ENCODE measurements around the gene FLRT1.

Gene FLRT1

DNA sequence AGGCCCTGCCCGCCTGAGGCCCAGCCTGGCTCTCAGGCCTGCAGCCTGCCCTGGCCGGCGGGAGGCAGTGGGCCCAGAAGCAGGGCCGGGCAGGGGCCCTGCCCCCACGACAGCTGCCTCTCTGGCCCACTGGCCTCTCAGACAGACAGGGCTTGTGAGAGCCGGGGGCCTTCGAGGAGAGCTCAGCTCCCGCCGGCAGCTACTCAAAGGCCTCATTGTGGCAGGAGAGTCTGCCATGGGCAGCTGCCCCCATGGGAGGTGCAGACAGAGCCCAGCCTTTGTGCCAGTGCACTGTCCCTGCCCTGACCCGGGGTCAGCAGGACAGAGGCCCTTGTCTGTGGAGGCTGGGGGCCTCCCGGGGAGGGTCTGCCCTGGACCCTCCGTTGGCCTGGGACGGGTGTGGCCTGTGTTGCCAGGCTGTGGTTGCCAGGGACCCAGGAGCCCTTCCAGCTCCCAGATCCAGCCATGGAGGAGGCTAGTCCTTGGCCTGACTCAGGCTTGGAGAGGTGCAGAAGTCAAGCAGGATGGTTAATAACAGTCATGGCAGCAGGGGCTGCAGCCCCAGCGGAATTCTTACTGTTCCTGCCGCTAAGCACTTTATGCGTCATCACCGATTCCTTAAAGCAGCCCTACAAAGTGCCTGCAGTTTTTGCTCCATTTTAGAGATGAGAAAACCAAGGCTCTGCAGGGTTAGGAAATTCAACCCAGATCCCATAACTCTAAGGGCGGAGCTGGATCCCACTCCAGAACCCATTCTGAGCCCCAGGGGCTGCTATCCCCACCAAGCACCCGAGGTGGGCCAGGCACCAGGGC, 12.5 kb downstream of the FLRT1 start:
- no peak for DNase-seq

DNA sequence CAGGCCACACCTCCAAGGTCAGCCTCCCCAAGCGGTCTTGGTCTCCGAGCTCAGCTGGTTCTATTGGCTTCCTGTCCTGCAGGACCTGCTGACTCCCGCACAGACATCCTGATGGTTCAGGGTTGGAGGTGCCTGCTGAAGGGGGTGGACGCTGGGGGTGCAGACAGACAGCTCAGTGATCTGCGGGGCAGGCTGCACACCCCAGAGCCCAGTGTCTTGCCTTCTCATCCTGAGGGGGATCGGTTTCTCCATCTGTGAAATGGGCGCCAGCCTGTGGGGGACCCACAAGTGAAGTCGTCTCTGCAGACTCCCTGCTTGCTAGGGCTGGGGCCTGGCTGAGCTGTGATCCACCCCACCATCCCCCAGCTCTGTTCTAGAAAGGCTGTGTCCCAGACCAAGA, 13.8 kb downstream of the FLRT1 start:
- DNase-seq = no peak

DNA sequence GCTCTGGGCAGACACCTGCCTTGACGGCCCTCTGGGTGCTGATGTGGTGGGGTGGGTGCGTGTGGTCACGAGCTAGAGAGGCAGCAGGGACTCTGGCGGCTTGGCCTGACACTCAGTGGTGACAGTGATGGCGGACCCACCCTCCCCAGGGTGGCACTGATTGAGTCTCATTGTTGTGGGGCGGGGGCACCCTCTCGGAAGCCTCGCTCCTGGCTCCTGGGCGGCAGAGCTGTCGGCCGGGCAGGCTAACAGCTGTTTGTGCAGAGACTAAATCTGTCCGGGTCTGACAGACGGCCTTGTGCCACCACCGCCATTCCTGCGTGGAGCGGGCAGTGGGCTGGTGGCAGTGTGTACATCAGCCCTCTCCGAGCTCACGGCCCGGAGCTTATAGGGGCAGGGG, 15.6 kb downstream of the FLRT1 start:
- no peak for DNase-seq

DNA sequence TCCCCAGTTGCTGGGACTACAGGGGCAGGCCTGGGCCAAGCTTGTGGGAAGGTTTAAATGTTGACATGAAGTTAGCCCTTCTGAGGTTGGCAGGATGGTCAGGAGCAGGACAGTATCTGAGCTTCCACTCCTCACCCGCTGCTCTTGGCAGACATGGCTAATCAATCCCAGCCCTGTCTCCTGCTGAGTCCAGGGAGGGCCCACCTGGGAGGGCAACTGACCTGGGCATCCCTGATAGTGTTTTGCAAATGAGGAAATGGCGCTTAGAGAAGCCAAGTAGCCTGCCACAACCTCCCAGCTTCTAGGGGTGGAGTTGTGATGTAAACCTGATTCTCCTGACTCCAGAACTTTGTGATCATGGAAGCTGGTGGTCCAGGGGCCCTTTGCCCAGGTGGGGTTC, 16.7 kb downstream of the FLRT1 start:
- no peak for DNase-seq

DNA sequence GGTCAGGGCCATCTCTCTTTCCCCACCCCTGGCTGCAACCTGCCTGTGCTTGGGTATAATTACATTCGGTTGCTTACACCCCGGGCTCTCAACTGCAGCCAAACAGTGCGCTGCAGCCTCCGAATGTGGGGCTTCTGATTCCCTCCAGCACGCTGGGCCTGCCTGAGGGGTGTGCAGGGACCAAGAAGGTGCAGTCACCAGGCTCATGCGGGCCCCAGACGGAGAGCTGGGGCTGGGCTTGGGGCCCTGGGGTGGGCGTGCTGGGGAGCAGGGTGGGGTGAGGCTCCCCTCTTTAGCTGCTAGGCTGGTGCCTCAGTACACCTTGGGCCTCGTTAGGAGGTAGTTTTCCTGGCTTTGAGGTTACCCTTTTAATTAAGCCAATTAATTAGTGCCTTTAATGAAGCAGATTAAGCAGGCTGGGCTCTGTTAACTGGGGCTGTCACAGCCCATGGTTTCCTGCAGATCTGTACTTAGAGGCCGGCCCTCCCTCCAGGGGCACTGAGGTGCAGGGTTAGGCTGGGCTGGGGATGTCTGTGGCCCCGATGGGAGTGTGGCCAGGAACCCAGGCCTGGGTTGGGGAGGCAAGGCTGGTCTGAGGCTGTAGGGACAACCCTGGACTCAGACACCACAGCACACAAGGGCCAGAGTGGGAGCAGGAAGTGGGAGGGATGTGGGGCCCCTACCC, 17.3 kb downstream of the FLRT1 start:
- DNase-seq = no peak

DNA sequence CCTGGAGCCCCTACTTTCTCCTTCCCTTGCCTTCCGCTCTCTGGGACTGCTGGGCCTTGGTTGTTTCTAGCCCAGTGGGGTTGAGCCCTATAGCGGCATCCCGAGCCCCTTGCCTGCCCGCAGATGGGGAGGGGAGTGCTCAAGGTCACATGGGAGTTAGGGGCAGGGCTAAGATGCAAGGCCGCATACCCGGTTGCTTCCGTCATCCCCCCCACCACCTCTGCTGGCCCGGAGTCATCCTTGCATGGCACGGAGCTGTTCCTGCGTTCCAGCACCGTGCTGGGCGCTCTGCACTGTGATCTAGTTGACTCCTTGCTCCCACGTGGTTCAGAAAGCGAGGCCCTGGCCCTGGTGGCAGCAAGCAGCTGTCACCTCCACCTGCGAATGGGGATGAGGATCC, 18.0 kb downstream of the FLRT1 start:
- DNase-seq = no peak

DNA sequence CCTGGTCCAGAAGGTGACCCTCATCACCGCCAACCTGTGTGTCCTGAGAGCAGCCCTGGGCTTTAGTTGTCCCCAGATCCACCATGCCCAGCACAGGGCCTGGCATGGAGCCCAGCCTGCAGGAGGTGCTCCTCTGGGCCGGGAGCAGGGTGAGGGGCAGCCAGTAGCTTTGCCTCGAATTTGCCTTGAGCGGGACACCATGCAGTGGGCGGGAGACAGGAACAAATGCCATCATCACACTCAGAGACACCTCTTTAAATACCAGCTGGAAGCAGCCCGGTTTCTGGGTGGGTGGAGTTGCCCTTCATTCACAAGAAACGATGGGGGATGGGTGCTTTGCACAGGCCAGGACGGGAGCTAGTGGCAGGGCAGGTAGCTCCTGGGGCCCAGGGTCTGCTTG, 19.3 kb downstream of the FLRT1 start:
- no peak for DNase-seq

DNA sequence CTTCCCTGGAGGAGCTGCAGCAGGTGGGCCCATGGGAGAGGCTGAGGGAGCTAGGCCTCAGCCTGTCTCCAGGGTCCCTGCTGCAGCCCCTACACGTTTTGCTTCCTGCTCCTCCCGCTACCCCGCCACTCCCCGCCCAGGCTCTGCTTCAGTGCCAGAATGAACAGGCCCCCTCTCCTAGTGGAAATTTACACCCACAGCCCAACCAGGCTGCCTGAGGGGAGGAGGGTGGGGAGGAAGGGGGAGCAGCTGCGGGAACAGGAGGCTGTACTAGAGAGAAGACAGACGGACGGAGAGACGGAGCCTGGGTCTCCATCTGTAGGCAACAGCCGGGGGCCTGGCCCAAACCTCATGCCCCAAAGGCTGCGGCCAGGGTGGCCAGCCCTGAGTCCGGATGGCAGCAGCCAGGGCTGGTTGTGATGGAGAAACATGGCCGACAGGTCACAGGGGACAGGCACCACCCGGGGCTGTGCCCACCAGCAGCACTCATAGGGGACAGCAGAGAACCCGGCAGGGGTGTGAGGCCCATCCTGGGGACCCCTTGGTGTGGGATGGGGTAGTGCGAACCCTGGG, 20.6 kb downstream of the FLRT1 start:
- DNase-seq = no peak

DNA sequence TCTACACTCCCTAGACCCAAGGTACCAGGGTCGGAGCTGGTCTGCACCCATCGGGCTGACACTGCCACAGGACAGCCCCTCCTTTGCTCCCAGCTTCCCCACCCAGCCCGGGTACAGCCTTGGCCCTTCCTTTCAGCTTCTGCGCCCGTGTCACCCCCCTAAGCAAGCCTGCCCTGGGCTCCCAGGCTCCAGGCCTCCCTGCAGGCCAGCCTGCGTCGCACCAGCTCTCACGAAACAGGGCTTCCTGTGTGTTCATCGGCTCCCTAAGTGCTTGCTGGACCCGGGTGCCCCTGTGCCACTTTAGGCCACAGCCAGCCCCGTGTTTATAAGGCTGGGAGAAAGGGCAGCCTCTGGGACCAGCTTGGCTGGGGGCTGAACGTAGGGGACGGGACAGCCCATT, 21.1 kb downstream of the FLRT1 start:
- no peak for DNase-seq

DNA sequence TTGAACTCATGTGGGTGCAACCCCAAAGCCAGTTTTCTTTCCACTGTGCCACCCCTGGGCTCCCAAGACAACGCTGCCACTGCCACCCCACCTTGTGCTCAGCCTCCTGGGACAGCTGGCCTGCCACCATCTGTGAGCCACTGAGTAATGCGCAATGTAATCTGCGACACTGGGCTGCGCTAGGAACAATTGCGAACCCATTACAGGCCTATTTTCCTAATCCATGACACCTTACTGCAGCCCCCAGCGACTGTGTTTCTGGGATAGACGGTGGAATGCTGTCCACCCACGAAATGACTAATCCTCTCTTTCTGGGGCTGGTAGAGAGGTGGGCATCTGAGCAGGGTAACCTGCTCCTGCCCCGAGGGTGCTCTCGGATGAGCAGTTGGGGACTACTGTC, 22.2 kb downstream of the FLRT1 start:
- no peak for DNase-seq

DNA sequence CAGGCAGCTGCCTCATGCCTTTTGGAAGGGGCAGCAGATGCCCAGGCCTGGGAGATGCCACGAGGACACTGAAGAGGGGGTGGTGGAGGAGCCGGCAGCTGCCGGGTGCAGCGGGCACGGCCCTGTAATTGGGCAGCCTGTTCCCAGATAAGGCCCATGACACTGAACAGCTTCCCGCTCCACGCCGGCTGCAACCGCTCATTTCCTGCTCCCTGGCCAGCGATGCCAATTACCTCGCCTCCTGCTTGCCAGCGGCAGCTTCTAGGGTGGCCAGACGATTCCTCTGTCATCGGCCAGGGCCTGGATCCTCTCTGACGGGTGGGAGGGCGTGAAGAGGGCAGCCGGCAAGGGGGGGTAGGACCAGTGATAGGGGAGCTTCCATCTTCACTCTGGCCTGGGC, 22.8 kb downstream of the FLRT1 start:
- no peak for DNase-seq

DNA sequence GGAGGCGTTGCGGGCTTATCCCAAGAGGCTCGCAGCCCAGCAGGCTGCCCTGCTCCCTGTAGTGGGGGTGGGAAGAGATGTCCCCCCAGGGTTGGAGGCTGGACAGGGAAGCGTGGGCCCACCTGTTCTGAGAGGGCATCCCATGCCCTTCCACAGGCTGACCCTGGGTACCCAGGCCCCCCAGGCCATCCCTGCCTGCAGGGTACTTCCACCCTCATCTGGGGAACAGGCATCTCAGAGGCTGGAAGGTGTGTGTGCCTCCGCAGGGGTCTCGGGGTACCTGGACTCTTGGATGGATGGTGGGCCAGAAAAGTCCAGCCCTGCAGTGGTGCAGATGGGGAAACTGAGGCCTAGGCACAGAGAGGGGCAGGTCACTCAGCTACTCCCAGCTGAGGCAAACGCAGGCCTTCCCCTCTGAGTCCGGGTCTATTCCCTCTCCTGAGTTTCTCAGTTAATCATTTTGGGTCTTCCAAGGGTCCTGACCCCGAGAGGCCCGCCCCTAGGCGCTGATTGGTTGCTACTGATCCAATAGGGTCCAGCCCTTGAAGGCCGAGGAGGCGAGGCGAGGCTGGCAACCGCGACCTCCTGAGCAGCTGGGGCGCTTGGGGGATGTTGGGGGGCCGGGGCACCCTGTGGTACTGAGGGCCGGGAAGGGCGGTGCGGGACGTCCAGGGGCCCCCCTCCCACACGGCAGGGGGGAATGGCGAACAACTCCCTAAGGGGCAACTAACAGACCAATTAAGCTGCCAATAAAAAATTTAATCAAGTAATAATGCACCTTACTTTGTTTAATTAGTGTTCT, 23.8 kb downstream of the FLRT1 start:
- no peak for DNase-seq

DNA sequence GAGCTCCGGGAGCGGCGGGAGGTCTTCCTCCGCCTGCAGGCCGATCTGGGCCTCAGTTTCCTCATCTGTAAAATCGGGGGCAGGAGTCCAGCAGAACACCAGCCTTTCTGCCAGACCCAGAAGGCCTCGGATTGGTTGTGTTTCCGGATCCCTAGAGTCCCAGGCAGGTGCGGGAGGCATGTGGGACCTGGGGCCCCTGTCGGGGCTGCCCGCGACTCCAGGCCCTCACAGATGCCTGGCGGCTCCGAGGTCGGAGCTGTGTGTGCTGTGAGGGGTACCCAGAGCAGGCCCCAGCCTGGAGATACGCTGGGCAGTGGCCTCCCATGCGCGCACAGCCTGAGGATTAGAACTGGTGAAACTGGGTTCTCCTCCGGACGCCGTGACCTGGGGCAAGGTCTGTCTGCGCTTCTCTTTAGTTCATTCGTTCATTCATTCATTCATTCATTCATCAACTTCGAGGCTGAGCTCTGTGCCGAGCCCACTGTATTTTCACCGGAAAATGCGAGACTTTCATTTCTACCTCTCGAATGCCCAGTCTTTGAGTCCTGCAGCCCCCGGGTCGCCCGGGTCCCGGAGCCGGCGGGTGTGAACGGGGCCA, 24.6 kb downstream of the FLRT1 start:
- DNase-seq = no peak

DNA sequence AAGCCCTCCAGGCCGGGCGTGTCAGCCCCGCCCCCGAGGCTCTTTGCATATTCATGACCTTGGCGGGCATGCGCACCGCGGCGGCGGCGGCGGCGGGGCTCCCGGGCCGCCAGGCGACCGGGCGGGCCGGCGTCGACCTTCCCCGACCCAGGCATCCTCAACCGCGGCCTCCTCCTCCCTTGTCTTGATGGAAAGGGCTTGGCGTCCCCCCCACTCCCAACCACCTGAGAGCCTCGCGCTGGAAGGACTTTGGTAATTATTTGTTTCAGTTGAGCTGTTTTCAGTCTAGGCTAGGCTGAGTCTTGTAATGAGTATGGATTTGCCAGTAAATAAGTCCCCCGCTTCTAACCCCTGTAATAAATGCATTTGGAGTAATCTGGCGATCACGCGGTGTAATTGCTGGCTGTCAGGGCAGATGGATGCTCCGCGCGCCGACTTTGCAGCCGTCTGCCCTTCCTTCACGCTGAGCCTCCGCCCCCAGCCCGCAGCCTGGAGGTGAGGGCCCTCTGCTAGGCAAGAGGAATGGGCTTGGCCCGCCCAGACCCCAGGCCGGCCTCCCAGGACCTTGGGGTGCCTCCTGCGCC, 25.2 kb downstream of the FLRT1 start:
- DNase-seq = peak; percentile 76

DNA sequence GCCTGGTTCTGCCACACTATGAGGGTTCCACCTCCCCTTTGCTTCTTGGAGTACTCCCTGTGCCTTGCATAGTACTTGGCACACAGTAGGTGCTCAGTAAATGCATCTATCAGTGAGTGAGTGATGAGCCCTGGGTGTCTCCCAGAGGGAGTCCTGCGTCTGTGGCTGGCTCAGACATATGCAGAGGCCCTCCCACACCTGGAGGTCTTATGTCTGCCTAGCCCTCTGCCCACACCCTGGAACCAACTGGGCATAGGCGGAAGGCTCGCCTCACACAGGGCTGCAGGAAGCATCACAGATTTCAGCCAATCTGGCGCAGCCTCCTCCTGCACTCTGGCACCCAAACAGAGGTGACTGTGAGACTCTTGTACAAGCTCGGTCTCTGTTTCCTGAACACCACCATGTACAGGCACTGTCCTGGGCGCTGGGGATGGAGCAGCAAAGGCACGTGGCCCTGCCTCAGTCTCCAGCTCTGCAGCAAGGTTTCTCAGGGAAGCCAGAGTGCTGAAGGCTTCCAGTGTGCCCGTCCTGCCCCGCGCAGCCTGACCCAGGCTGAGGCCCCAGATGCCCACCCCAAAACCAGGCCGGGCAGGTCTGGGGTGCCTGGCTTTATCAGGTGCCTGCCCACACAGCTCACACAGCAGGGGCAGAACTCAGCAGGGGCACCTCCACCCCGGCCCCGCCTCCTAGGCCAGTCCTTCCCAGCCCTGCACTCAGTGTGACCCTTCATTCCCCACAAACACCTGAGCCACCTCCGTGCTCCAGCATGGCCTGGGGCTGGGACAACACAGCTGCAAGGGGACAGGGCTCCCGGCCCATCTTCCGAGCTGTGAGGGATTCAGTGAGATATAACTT, 26.7 kb downstream of the FLRT1 start:
- no peak for DNase-seq

DNA sequence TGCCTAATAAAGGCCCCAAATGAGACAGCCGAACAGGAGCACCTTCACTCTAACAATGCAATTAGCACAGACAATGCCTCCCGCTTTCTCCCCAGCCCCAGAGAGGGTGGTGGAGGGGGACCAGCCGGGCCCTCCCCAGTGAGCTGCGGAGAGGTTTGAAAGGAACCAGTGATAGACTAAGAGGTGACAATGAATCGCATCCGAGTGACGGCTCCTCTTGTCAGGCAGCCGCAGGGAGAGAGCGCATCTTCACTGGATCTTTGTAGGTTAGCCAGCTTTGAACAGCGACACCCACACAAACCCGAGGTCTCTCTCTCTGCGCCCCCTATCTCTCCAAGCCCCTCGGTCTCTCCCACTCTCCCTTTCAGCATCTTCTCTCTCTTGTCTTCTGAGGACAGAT, 28.0 kb downstream of the FLRT1 start:
- no peak for DNase-seq

DNA sequence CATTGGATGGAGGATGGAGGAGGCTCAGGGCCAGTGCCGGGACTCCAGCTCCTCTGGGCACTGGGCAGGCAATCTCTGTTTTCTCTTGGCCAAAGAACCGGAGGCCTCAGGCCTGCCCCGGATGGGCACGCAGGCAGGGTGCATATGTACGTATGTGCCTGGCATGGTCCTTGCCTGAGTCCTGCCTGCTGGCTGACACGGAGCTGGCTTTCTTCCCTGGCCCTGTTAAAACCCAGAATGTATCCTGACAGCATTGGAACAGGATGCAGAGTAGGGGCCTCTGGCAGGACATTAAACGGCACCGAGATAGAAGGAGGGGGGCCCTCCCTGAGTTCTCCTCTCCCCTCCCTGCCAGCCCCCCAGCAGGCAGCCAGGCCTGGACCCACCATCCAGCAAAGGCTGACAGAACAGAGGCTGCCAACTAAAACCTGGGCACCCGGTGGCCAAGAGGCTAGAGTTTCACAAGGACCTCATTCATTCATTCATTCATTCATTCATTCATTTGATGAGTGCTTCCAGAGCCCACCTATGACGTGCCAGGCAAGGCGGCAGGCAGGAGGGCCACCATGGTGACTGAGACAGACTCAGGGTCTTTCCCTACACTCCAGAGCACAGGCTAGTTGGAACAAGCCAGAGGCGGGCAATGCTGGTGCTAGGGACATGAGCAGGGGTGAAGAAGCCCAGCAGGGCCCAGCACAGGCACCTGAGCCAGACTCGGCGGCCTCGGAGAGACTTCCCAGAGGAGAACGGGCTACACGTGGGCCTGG, 28.8 kb downstream of the FLRT1 start:
- DNase-seq = no peak

DNA sequence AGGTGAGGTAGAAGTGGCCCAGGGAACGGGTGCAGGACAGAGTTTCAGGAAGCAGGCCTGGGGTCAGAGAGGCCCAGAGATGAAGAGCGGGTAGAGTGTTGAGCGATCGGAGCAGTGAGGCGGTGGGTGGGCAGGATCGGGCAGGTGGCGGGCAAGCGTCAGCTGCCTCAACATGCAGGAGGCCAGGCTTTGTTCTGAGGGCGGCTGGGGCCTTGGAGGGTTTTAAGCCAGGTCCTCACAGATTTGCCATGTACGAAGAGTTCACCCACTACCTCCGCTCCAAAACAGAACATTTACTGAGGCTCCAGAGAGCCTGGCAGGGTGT, 29.4 kb downstream of the FLRT1 start:
- no peak for DNase-seq

DNA sequence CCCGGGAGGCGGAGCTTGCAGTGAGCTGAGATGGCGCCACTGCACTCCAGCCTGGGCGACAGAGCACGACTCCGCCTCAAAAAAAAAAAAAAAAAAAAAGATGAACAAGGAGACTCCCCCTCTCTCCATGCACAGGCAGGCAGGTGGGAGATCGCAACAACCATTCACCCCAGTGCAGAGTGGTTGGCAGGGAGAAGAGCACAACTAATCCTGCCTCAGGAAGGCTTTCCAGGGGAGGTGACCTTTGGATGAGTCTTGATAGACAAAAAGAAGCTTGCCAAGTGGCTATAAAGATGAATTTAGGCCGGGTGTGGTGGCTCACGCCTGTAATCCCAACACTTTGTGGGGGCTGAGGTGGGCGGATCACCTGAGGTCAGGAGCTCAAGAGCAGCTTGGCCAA, 30.0 kb downstream of the FLRT1 start:
- no peak for DNase-seq

DNA sequence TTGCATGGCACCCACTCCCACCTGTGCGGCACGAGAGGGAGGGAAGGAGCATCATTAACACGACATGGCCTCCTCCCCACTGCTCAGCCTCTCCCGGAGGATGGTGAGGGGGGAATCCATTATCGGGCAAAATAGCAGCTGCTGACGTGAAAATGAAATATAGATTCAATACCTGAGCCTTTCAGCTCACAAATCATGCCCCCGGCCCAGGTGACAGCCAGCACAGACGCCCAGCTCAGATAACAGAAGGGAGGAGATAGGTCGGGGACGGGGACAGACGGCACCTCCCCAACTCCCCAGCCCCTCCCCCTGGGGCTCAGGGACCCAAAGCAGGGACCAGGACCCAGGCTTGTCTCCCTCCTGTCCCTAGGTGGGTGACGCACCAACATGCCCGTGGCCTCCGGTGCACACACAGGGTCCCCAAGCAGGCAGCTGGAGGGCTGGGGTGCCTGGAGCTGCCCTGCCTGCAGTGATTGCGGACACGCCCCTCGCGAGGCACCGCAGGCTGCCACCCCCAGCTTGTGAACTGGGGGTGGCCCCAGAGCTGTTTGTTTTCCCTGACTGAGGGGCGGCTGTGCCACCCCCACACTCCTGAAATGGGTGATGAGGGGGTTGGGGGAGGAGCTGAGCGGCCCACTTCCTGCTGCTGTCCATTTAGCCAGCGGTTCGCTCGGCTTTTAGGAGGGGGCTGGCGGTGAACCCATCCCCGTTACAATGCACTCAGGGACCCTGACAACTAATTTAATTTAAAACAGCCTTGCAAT, 31.7 kb downstream of the FLRT1 start:
- DNase-seq = no peak
